HG03565 (cell line): Measurements from ENCODE around the gene LDB3.

Source experiments
- ATAC-seq: cut with Tn5 transposase; IDR thresholded peaks from one replicate; pipeline ENCODE4 v1.9.1; 2021; ENCODE audit warnings: mild to moderate bottlenecking, moderate library complexity; ENCODE audit not compliant: unreplicated experiment

LDB3 gene

GRCh38 chr10:86700851-86701617, 32.7 kb downstream of the LDB3 start:
- ATAC-seq: no peak

GRCh38 chr10:86703176-86703575, 34.9 kb downstream of the LDB3 start:
- no peak for ATAC-seq

GRCh38 chr10:86705139-86705538, 36.8 kb downstream of the LDB3 start:
- ATAC-seq: no peak

GRCh38 chr10:86705905-86706304, 37.6 kb downstream of the LDB3 start:
- ATAC-seq: no peak

GRCh38 chr10:86706401-86706841, 38.1 kb downstream of the LDB3 start:
- ATAC-seq: no peak

- ATAC-seq: no peak
These were observed 38.7 kb downstream of the LDB3 start for GRCh38 chr10:86706977-86707376.

GRCh38 chr10:86707505-86707904, 39.2 kb downstream of the LDB3 start:
- no peak for ATAC-seq

GRCh38 chr10:86708068-86708782, 39.9 kb downstream of the LDB3 start:
- no peak for ATAC-seq

- ATAC-seq: no peak
These were observed 40.6 kb downstream of the LDB3 start for GRCh38 chr10:86708783-86709380.

- no peak for ATAC-seq
These were observed 41.3 kb downstream of the LDB3 start for GRCh38 chr10:86709396-86710185.

- peak; percentile 77 for ATAC-seq
These were observed 42.7 kb downstream of the LDB3 start for GRCh38 chr10:86710987-86711512.

- ATAC-seq: peak; percentile 30
These were observed 43.4 kb downstream of the LDB3 start for GRCh38 chr10:86711513-86712316.

- ATAC-seq: no peak
These were observed 44.0 kb downstream of the LDB3 start for GRCh38 chr10:86712317-86712707.

GRCh38 chr10:86715156-86715795, 47.0 kb downstream of the LDB3 start:
- no peak for ATAC-seq

- ATAC-seq: no peak
These were observed 47.5 kb downstream of the LDB3 start for GRCh38 chr10:86715836-86716235.

GRCh38 chr10:86716466-86716865, 48.2 kb downstream of the LDB3 start:
- ATAC-seq: no peak

GRCh38 chr10:86718556-86718955, 50.2 kb downstream of the LDB3 start:
- ATAC-seq: no peak

GRCh38 chr10:86721232-86721631, 52.9 kb downstream of the LDB3 start:
- ATAC-seq: no peak

- no peak for ATAC-seq
These were observed 54.7 kb downstream of the LDB3 start for GRCh38 chr10:86723009-86723408.

GRCh38 chr10:86724445-86724844, 56.1 kb downstream of the LDB3 start:
- ATAC-seq: no peak
